HG03432 (cell line): Measurements from ENCODE around the gene TAPBP.
A peak's percentile ranks its signal among the peaks of the same experiment; 100 is the strongest.
"Not testable (repeated sequence)": the region's sequence is repeated elsewhere in the genome, so short reads cannot be mapped to it uniquely, and the experiment has no call there.

ENCODE experiments used
- ATAC-seq: cut with Tn5 transposase; IDR thresholded peaks from one replicate; pipeline ENCODE4 v1.9.1; 2021; ENCODE audit warnings: mild to moderate bottlenecking, moderate library complexity; ENCODE audit not compliant: unreplicated experiment

TAPBP gene

GRCh38 chr6:33297956-33298772, 15.7 kb downstream of the TAPBP start:
- ATAC-seq = no peak

GRCh38 chr6:33297406-33297955, 16.4 kb downstream of the TAPBP start:
- ATAC-seq = no peak

GRCh38 chr6:33296797-33297405, 17.0 kb downstream of the TAPBP start:
- ATAC-seq = no peak

GRCh38 chr6:33295621-33296369, 18.1 kb downstream of the TAPBP start:
- ATAC-seq = no peak

- no peak for ATAC-seq
Measured at GRCh38 chr6:33294086-33294823, 19.6 kb downstream of the TAPBP start.

- ATAC-seq = no peak
Measured at GRCh38 chr6:33292996-33293682, 20.7 kb downstream of the TAPBP start.

- ATAC-seq = no peak
Measured at GRCh38 chr6:33290459-33290858, 23.4 kb downstream of the TAPBP start.

- ATAC-seq = no peak
Measured at GRCh38 chr6:33289784-33290315, 24.0 kb downstream of the TAPBP start.

- peak; percentile 84 for ATAC-seq
Measured at GRCh38 chr6:33288921-33289783, 24.7 kb downstream of the TAPBP start, which contains the start of the genes PFDN6 and WDR46. PFDN6 (plus strand) TSS chr6:33289601; CDS start chr6:33289857, 256 bp downstream. WDR46 (minus strand) TSS chr6:33289239; CDS start chr6:33289170, 69 bp downstream.

- ATAC-seq = no peak
Measured at GRCh38 chr6:33288141-33288920, 25.5 kb downstream of the TAPBP start.

- no peak for ATAC-seq
Measured at GRCh38 chr6:33286946-33287914, 26.6 kb downstream of the TAPBP start.

- not testable (repeated sequence) for ATAC-seq
Measured at GRCh38 chr6:33285214-33285613, 28.7 kb downstream of the TAPBP start.

- ATAC-seq = no peak
Measured at GRCh38 chr6:33280539-33280938, 33.3 kb downstream of the TAPBP start.

- no peak for ATAC-seq
Measured at GRCh38 chr6:33279971-33280511, 33.8 kb downstream of the TAPBP start.

- no peak for ATAC-seq
Measured at GRCh38 chr6:33279257-33279695, 34.6 kb downstream of the TAPBP start.

- no peak for ATAC-seq
Measured at GRCh38 chr6:33278810-33279209, 35.1 kb downstream of the TAPBP start.

GRCh38 chr6:33278392-33278741, 35.5 kb downstream of the TAPBP start:
- no peak for ATAC-seq
